Caco-2 (cell line): ENCODE results near the gene PPP1R7. TPM values are rescaled to one million over a fixed set of nuclear protein-coding genes. Genes with fewer than 3 reads are reported as not detected.

Experiments used
- BruUV-seq: library from RNA; stranded (reverse); fragments of 400-500 nt; replicated peaks from 2 replicates; lab custom pipeline; 2021; lab: Mats Ljungman, UMichigan
- CTCF ChIA-PET: fragments of 300-600 bp; sonication (Branson Sonifier 250); formaldehyde crosslinking; loops from one replicate; lab custom pipeline; 2022; ENCODE audit warnings: antibody characterized with exemption; lab: Charles Lee
- POLR2A ChIA-PET: fragments of 300-600 bp; sonication (Branson Sonifier 250); formaldehyde crosslinking; loops from one replicate; lab custom pipeline; 2022; ENCODE audit warnings: antibody characterized with exemption; lab: Charles Lee
- DNase-seq, 2 experiments: peaks; one replicate each; pipeline versions ENCODE4 v3.0.0 to v3.0.0-alpha.2; 2020 to 2022
- H3K27me3 ChIP-seq: replicated peaks from 2 replicates; pipeline ENCODE4 v1.6.0; 2011; ENCODE audit warnings: low read length; ENCODE audit not compliant: control insufficient read depth, insufficient read depth
- H3K36me3 ChIP-seq: 2 replicates; pipeline ENCODE4 v1.5.1; 2011; ENCODE audit warnings: low read length; ENCODE audit not compliant: control insufficient read depth, insufficient read depth
- H3K4me1 ChIP-seq: fragments of 250-450 bp; sonication (Bioruptor Pico); 2 replicates; pipeline ENCODE4 v1.5.1; 2020; ENCODE audit warnings: mild to moderate bottlenecking
- H3K4me3 ChIP-seq: 2 replicates; pipeline ENCODE4 v1.5.1; 2011; ENCODE audit warnings: low read depth, mild to moderate bottlenecking, control low read depth, low read length
- H3K9me3 ChIP-seq: fragments of 250-450 bp; sonication (Bioruptor Pico); 2 replicates; pipeline ENCODE4 v1.5.1; 2020; ENCODE audit warnings: mild to moderate bottlenecking, moderate library complexity
- H3K27ac Mint-ChIP-seq: one replicate; pipeline ENCODE4 v1.8.0; 2022; ENCODE audit warnings: mixed read lengths; ENCODE audit not compliant: unreplicated experiment
- H3K27me3 Mint-ChIP-seq: one replicate; pipeline ENCODE4 v1.8.0; 2022; ENCODE audit warnings: mixed read lengths; ENCODE audit not compliant: insufficient read depth, unreplicated experiment
- H3K36me3 Mint-ChIP-seq: one replicate; pipeline ENCODE4 v1.8.0; 2022; ENCODE audit warnings: mild to moderate bottlenecking, mixed read lengths; ENCODE audit not compliant: insufficient read depth, unreplicated experiment
- H3K4me1 Mint-ChIP-seq: one replicate; pipeline ENCODE4 v1.8.0; 2022; ENCODE audit warnings: low read depth, mixed read lengths; ENCODE audit not compliant: unreplicated experiment
- H3K4me3 Mint-ChIP-seq: one replicate; pipeline ENCODE4 v1.8.0; 2022; ENCODE audit warnings: mild to moderate bottlenecking, moderate library complexity, mixed read lengths; ENCODE audit not compliant: unreplicated experiment
- H3K9me3 Mint-ChIP-seq: one replicate; pipeline ENCODE4 v1.8.0; 2022; ENCODE audit warnings: mixed read lengths; ENCODE audit not compliant: unreplicated experiment
- CTCF ChIP-seq, 2 experiments: fragments of 200-600 bp in 1 of 2; IDR thresholded peaks; 1 replicate in 1 of 2; 2 replicates in 1 of 2; pipeline versions ENCODE4 v1.5.1 to v1.8.0; 2011 to 2022; ENCODE audit warnings: antibody characterized with exemption in 1 of 2, control low read depth in 1 of 2, inconsistent platforms in 1 of 2, low read depth in 1 of 2, low read length in 1 of 2, mild to moderate bottlenecking in 1 of 2, moderate library complexity in 1 of 2; ENCODE audit not compliant: insufficient read depth in 1 of 2, severe bottlenecking in 1 of 2, unreplicated experiment in 1 of 2
- intact Hi-C: fragments of 100-400 bp; cut with micrococcal nuclease; formaldehyde crosslinking; loops from one replicate; pipeline ENCODE4 v1.10.0; 2022; ENCODE audit not compliant: unreplicated experiment
- total RNA-seq: library from RNA; stranded (reverse); gene quantifications from 2 replicates; pipeline ENCODE4 v1.2.3, GENCODE V29; 2022

Gene PPP1R7
- total RNA-seq, 1 experiment from 2014 or later, result 32.5 TPM

- intact Hi-C loops, result loop anchor here (5.0 kb wide), 1 partner anchor 69 kb away; the partner anchor contains the start of gene PASK
- H3K27me3 ChIP-seq, result no peaks in the 10 kb centered on the region
- BruUV-seq, result no TSS peak
- peaks cover 10% of the 10 kb centered on the region for H3K4me1 Mint-ChIP-seq
- TF ChIP-seq CTCF (IDR thresholded peaks at IDR 0.05; ENCODE audit: insufficient read depth in 1 of 2, low read depth in 1 of 2, low read length in 1 of 2, severe bottlenecking in 1 of 2, unreplicated experiment in 1 of 2), result no peak
- no peak for DNase-seq
- H3K36me3 Mint-ChIP-seq, result no peaks in the 10 kb centered on the region
- H3K4me1 ChIP-seq, result no peaks in the 10 kb centered on the region
- no peaks in the 10 kb centered on the region for H3K9me3 ChIP-seq
- H3K27me3 Mint-ChIP-seq, result no peaks in the 10 kb centered on the region
- H3K9me3 Mint-ChIP-seq, result no peaks in the 10 kb centered on the region
- no peak overlapping the region for H3K27ac Mint-ChIP-seq
- ChIA-PET CTCF (no interaction called here), POLR2A (no interaction called here)
- H3K4me3 ChIP-seq, result no peak overlapping the region
- no peaks in the 10 kb centered on the region for H3K36me3 ChIP-seq
- no peak overlapping the region for H3K4me3 Mint-ChIP-seq
These were observed 66.0 kb downstream of the PPP1R7 start for GRCh38 chr2:241216211-241216761.

- H3K27ac Mint-ChIP-seq, result peak overlapping the region; percentile 81
- no peaks in the 10 kb centered on the region for H3K9me3 ChIP-seq
- ChIA-PET CTCF (interaction anchor here (0.7 kb wide), 1 partner anchor 377 kb away, joined by 3 read pairs; no protein-coding TSS in a partner anchor), POLR2A (no interaction called here)
- TF ChIP-seq CTCF (IDR thresholded peaks at IDR 0.05; ENCODE audit: insufficient read depth in 1 of 2, low read depth in 1 of 2, low read length in 1 of 2, severe bottlenecking in 1 of 2, unreplicated experiment in 1 of 2), result no peak
- peaks cover 10% of the 10 kb centered on the region for H3K4me1 Mint-ChIP-seq
- H3K36me3 ChIP-seq, result no peaks in the 10 kb centered on the region
- H3K4me3 Mint-ChIP-seq, result peak overlapping the region; percentile 77
- H3K4me1 ChIP-seq, result no peaks in the 10 kb centered on the region
- H3K27me3 ChIP-seq, result no peaks in the 10 kb centered on the region
- intact Hi-C loops, result loop anchor here (5.0 kb wide), 1 partner anchor 70 kb away; the partner anchor contains the start of gene PASK
- peak overlapping the region; percentile 69 for H3K4me3 ChIP-seq
- DNase-seq, result peak; percentile 74 to 81
- H3K9me3 Mint-ChIP-seq, result no peaks in the 10 kb centered on the region
- H3K27me3 Mint-ChIP-seq, result no peaks in the 10 kb centered on the region
- H3K36me3 Mint-ChIP-seq, result peaks cover 3% of the 10 kb centered on the region
- BruUV-seq, result TSS peak; percentile 43
These were observed 67.2 kb downstream of the PPP1R7 start for GRCh38 chr2:241217320-241218031.

GRCh38 chr2:241218131-241219029 lies 68.1 kb downstream of the PPP1R7 start:
- Histone ChIP-seq H3K27me3 (no peaks in the 10 kb centered on the region), H3K4me1 (no peaks in the 10 kb centered on the region), H3K9me3 (no peaks in the 10 kb centered on the region), H3K4me3 (peak overlapping the region; percentile 57), H3K36me3 (no peaks in the 10 kb centered on the region)
- peaks cover 12% of the 10 kb centered on the region for H3K36me3 Mint-ChIP-seq
- CTCF ChIA-PET, result interaction anchor here (0.6 to 0.7 kb wide), 3 partner anchors 11 to 378 kb away, joined by 3 read pairs; no protein-coding TSS in a partner anchor
- POLR2A ChIA-PET, result no interaction called here
- peak; percentile 68 to 73 for DNase-seq
- peak; percentile 12 to 32 for TF ChIP-seq CTCF (IDR thresholded peaks at IDR 0.05; ENCODE audit: insufficient read depth in 1 of 2, low read depth in 1 of 2, low read length in 1 of 2, severe bottlenecking in 1 of 2, unreplicated experiment in 1 of 2)
- H3K27me3 Mint-ChIP-seq, result no peaks in the 10 kb centered on the region
- no peaks in the 10 kb centered on the region for H3K9me3 Mint-ChIP-seq
- H3K4me3 Mint-ChIP-seq, result peak overlapping the region; percentile 77
- TSS peak; percentile 59 for BruUV-seq
- H3K27ac Mint-ChIP-seq, result peak overlapping the region; percentile 66
- peaks cover 10% of the 10 kb centered on the region for H3K4me1 Mint-ChIP-seq
- intact Hi-C loops, result loop anchor here (5.0 kb wide), 1 partner anchor 71 kb away; the partner anchor contains the start of gene PASK
